ENCODE results near the gene NEAT1. TPM values are rescaled to one million over a fixed set of nuclear protein-coding genes. Genes with fewer than 3 reads are reported as not detected.

Gene NEAT1
- total and polyA plus RNA-seq, 9 of the 15 experiments (the other 6 are each of a cell fraction or from before 2014, with no cell fraction given), result 20.1 to 389 (median 62.8) TPM

DNA sequence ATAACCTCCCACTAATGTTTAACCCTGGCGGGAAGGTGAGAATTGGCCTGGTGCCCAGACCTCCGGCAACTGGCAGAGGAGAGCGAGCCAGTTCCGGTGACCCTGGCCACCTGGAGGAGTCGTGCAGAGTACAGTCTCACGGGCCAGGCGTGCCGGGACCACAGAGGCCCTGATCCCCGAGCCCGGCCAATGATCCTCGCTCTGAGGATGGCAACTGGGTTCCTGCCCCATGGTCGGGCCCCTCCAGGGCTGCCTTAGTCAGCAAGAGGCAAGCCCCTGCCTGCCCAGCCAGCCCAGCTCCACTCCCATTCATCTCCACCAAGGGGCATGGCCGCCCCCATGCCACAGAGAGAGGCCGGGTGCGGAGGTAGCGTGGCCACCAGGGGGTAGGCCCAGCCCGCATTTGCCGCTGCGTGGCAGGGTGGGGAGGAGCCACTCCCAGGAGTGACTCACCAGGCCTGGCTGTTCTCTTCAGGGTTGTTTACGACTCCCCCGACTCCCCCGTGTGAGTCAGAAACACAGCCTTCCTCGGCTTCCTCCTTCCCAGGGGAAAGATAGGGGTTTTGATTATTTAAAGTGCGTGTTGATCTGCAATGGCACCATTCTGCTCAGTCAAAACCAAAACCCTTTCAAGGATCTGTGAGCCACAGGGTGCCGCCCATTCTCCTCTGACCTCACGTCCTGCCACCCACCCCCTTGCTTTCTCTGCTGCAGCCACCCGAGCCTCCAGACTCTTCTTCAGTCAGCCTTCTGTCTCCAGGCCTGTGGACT is 40.4 kb upstream of the NEAT1 start, which contains the start of gene SLC25A45 (continued):
- TF ChIP-seq CREB1 (IDR thresholded peaks at IDR 0.05), result peak; percentile 46; the same call in 1 of the 2 replicates
- peak; percentile 71 for TF ChIP-seq CREB1 (CRISPR knock-in tag; IDR thresholded peaks at IDR 0.05)
- TF ChIP-seq POLR2AphosphoS2 (IDR thresholded peaks at IDR 0.05; ENCODE audit: low read length), result no peak
- no peak for TF ChIP-seq ZBTB8A (IDR thresholded peaks at IDR 0.05; ENCODE audit: partially characterized antibody)
- TF ChIP-seq, protein P1, sequence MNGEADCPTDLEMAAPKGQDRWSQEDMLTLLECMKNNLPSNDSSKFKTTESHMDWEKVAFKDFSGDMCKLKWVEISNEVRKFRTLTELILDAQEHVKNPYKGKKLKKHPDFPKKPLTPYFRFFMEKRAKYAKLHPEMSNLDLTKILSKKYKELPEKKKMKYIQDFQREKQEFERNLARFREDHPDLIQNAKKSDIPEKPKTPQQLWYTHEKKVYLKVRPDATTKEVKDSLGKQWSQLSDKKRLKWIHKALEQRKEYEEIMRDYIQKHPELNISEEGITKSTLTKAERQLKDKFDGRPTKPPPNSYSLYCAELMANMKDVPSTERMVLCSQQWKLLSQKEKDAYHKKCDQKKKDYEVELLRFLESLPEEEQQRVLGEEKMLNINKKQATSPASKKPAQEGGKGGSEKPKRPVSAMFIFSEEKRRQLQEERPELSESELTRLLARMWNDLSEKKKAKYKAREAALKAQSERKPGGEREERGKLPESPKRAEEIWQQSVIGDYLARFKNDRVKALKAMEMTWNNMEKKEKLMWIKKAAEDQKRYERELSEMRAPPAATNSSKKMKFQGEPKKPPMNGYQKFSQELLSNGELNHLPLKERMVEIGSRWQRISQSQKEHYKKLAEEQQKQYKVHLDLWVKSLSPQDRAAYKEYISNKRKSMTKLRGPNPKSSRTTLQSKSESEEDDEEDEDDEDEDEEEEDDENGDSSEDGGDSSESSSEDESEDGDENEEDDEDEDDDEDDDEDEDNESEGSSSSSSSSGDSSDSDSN (IDR thresholded peaks at IDR 0.05; ENCODE audit: borderline replicate concordance in 1 of 2, low read depth in 2 of 2, low read length in 2 of 2), result peak in 1 of 2 experiments; percentile 65; a peak in 1 of 4 replicates
- TF ChIP-seq ZNF282 (CRISPR knock-in tag; IDR thresholded peaks at IDR 0.05), result no peak
- TF ChIP-seq JUND (IDR thresholded peaks at IDR 0.05; ENCODE audit: borderline replicate concordance, low read depth, low read length), result peak; percentile 100
- peak; percentile 99; the same call in 2 of the 3 replicates for TF ChIP-seq JUND (tag; IDR thresholded peaks at IDR 0.05; ENCODE audit: borderline replicate concordance, low read depth, low read length)
- peak; percentile 15 for TF ChIP-seq NUFIP1 (IDR thresholded peaks at IDR 0.05; ENCODE audit: partially characterized antibody)
- TF ChIP-seq ZSCAN32 (CRISPR knock-in tag; IDR thresholded peaks at IDR 0.05), result peak; percentile 30; the same call in 1 of the 2 replicates
- TF ChIP-seq, protein P2, sequence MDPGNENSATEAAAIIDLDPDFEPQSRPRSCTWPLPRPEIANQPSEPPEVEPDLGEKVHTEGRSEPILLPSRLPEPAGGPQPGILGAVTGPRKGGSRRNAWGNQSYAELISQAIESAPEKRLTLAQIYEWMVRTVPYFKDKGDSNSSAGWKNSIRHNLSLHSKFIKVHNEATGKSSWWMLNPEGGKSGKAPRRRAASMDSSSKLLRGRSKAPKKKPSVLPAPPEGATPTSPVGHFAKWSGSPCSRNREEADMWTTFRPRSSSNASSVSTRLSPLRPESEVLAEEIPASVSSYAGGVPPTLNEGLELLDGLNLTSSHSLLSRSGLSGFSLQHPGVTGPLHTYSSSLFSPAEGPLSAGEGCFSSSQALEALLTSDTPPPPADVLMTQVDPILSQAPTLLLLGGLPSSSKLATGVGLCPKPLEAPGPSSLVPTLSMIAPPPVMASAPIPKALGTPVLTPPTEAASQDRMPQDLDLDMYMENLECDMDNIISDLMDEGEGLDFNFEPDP (CRISPR knock-in tag; IDR thresholded peaks at IDR 0.05), result 0 out of 2 replicates have a peak, but pooled peaks have one; percentile 6
- TF ChIP-seq PHF20 (IDR thresholded peaks at IDR 0.05; ENCODE audit: partially characterized antibody), result peak; percentile 76
- TF ChIP-seq ZNF551 (CRISPR knock-in tag; IDR thresholded peaks at IDR 0.05), result no peak
- no peak for TF ChIP-seq CSDE1 (IDR thresholded peaks at IDR 0.05)
- TF ChIP-seq PHTF2 (CRISPR knock-in tag; IDR thresholded peaks at IDR 0.05), result no peak
- TF ChIP-seq BACH1 (tag; IDR thresholded peaks at IDR 0.05), result peak; percentile 83
- TF ChIP-seq GATA2 (CRISPR knock-in tag; IDR thresholded peaks at IDR 0.05), result 0 out of 2 replicates have a peak, but pooled peaks have one; percentile 22
- TF ChIP-seq KDM2B (CRISPR knock-in tag; IDR thresholded peaks at IDR 0.05), result no peak
- no peak for TF ChIP-seq NR2F6 (CRISPR knock-in tag; IDR thresholded peaks at IDR 0.05)
- TF ChIP-seq, protein P3, sequence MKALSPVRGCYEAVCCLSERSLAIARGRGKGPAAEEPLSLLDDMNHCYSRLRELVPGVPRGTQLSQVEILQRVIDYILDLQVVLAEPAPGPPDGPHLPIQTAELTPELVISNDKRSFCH (CRISPR knock-in tag; IDR thresholded peaks at IDR 0.05), result no peak
- TF ChIP-seq, protein P3 (tag; IDR thresholded peaks at IDR 0.05), result peak; percentile 90
- TF ChIP-seq NEUROD1 (IDR thresholded peaks at IDR 0.05; ENCODE audit: borderline replicate concordance, low read depth, low read length, partially characterized antibody), result peak; percentile 80
- TF ChIP-seq HDAC2 (IDR thresholded peaks at IDR 0.05), result peak; percentile 82
- TF ChIP-seq POLR3A (IDR thresholded peaks at IDR 0.05; ENCODE audit: borderline replicate concordance, extremely low read depth, insufficient read depth, insufficient read length), result no peak

All from K562 (cell line).